ENCODE results near the gene CMSS1. TPM values are rescaled to one million over a fixed set of nuclear protein-coding genes. Genes with fewer than 3 reads are reported as not detected.

CMSS1 gene
- polyA plus RNA-seq, 1 donor from 2014 or later: 31.8 TPM

- Histone ChIP-seq H3K9ac (ENCODE audit: low read length) (no peak overlapping the region), H3K27ac (ENCODE audit: low read length) (no peak overlapping the region), H3K4me3 (ENCODE audit: low read length) (no peak overlapping the region), H4K20me1 (ENCODE audit: insufficient read depth) (no peaks in the 10 kb centered on the region), H3F3A (ENCODE audit: insufficient read depth, low read length, poor library complexity, severe bottlenecking) (no peaks in the 10 kb centered on the region), H3K9me2 (ENCODE audit: insufficient read depth, low read length) (no peaks in the 10 kb centered on the region), H3K79me2 (replicated peaks; ENCODE audit: insufficient read depth, low read length) (no peaks in the 10 kb centered on the region), H3K4me2 (ENCODE audit: low read length) (no peak overlapping the region), H3K36me3 (ENCODE audit: insufficient read depth, low read length) (no peaks in the 10 kb centered on the region), H3K27me3 (ENCODE audit: insufficient read depth, low read depth, low read length) (no peaks in the 10 kb centered on the region), H2AFZ (ENCODE audit: low read depth, low read length) (no peak overlapping the region), H3K9me3 (ENCODE audit: low read length) (no peaks in the 10 kb centered on the region)
- TF ChIP-seq TAF1 (IDR thresholded peaks at IDR 0.05; ENCODE audit: low read depth): no peak
- no peak for TF ChIP-seq MXI1 (conservative IDR thresholded peaks at IDR 0.05; ENCODE audit: poor library complexity, severe bottlenecking)
- no peak for TF ChIP-seq POLR2AphosphoS5 (IDR thresholded peaks at IDR 0.05)
- TF ChIP-seq, protein P1, sequence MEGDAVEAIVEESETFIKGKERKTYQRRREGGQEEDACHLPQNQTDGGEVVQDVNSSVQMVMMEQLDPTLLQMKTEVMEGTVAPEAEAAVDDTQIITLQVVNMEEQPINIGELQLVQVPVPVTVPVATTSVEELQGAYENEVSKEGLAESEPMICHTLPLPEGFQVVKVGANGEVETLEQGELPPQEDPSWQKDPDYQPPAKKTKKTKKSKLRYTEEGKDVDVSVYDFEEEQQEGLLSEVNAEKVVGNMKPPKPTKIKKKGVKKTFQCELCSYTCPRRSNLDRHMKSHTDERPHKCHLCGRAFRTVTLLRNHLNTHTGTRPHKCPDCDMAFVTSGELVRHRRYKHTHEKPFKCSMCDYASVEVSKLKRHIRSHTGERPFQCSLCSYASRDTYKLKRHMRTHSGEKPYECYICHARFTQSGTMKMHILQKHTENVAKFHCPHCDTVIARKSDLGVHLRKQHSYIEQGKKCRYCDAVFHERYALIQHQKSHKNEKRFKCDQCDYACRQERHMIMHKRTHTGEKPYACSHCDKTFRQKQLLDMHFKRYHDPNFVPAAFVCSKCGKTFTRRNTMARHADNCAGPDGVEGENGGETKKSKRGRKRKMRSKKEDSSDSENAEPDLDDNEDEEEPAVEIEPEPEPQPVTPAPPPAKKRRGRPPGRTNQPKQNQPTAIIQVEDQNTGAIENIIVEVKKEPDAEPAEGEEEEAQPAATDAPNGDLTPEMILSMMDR (IDR thresholded peaks at IDR 0.05; ENCODE audit: poor library complexity, severe bottlenecking): no peak
- TF ChIP-seq EZH2 (IDR thresholded peaks at IDR 0.05; ENCODE audit: borderline replicate concordance, insufficient read depth, low read length, poor library complexity, severe bottlenecking): no peak
- no peak for TF ChIP-seq EP300 (conservative IDR thresholded peaks at IDR 0.05; ENCODE audit: poor library complexity, severe bottlenecking)
Measured at GRCh38 chr3:100072326-100073048, 254.8 kb downstream of the CMSS1 start.

DNA sequence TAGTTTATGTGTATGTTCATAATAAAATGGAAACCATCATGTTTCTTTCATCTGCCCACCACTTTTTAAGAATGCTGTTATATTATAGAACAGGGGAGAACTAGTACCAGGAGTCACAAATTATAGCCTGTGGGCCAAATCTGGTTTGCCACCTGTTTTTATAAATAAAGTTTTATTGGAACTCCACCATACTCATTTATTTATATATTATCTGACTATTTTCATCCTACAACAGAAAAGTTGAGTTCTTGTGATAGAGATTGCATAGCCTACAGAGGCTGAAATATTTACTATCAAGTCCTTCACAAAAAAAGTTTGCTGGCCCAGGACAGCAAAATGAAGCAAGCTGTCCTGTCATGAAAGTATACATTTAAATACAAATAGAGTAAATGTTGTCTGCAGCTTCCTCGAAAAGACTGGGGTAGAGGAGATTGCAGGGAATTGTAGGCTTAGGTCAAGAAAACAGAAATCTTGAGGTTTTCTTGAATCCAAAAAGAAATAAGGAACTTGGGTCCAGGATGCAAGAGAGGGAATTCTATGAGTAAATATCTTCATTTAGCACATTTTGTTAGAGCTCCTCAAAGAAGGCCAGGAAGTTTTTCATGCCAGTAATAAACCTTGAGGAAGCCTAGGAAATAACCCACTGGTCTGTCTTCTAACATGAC lies 255.5 kb downstream of the CMSS1 start:
- no peak overlapping the region for H3K4me3 ChIP-seq (ENCODE audit: low read length)
- H2AFZ ChIP-seq (ENCODE audit: low read depth, low read length): no peak overlapping the region
- no peaks in the 10 kb centered on the region for H3K27me3 ChIP-seq (ENCODE audit: insufficient read depth, low read depth, low read length)
- H4K20me1 ChIP-seq (ENCODE audit: insufficient read depth): no peaks in the 10 kb centered on the region
- no peak overlapping the region for H3K9ac ChIP-seq (ENCODE audit: low read length)
- H3K79me2 ChIP-seq (replicated peaks; ENCODE audit: insufficient read depth, low read length): no peaks in the 10 kb centered on the region
- H3F3A ChIP-seq (ENCODE audit: insufficient read depth, low read length, poor library complexity, severe bottlenecking): no peaks in the 10 kb centered on the region
- no peak overlapping the region for H3K27ac ChIP-seq (ENCODE audit: low read length)
- no peak overlapping the region for H3K4me2 ChIP-seq (ENCODE audit: low read length)
- H3K9me3 ChIP-seq (ENCODE audit: low read length): no peaks in the 10 kb centered on the region
- H3K36me3 ChIP-seq (ENCODE audit: insufficient read depth, low read length): no peaks in the 10 kb centered on the region
- TF ChIP-seq POLR2AphosphoS5 (IDR thresholded peaks at IDR 0.05) (no peak), EP300 (conservative IDR thresholded peaks at IDR 0.05; ENCODE audit: poor library complexity, severe bottlenecking) (no peak), MXI1 (conservative IDR thresholded peaks at IDR 0.05; ENCODE audit: poor library complexity, severe bottlenecking) (no peak)
- H3K9me2 ChIP-seq (ENCODE audit: insufficient read depth, low read length): no peaks in the 10 kb centered on the region

- Histone ChIP-seq H2AFZ (ENCODE audit: low read depth, low read length) (no peak overlapping the region), H3K36me3 (ENCODE audit: insufficient read depth, low read length) (no peaks in the 10 kb centered on the region), H3K9ac (ENCODE audit: low read length) (no peak overlapping the region), H3K9me2 (ENCODE audit: insufficient read depth, low read length) (no peaks in the 10 kb centered on the region), H3F3A (ENCODE audit: insufficient read depth, low read length, poor library complexity, severe bottlenecking) (no peaks in the 10 kb centered on the region), H3K4me2 (ENCODE audit: low read length) (no peak overlapping the region), H3K27me3 (ENCODE audit: insufficient read depth, low read depth, low read length) (no peaks in the 10 kb centered on the region), H3K79me2 (replicated peaks; ENCODE audit: insufficient read depth, low read length) (no peaks in the 10 kb centered on the region), H3K9me3 (ENCODE audit: low read length) (no peaks in the 10 kb centered on the region), H4K20me1 (ENCODE audit: insufficient read depth) (no peaks in the 10 kb centered on the region), H3K4me3 (ENCODE audit: low read length) (no peak overlapping the region), H3K27ac (ENCODE audit: low read length) (no peak overlapping the region)
- TF ChIP-seq POLR2AphosphoS5 (IDR thresholded peaks at IDR 0.05) (no peak), SMC3 (conservative IDR thresholded peaks at IDR 0.05; ENCODE audit: poor library complexity) (no peak), EZH2 (IDR thresholded peaks at IDR 0.05; ENCODE audit: borderline replicate concordance, insufficient read depth, low read length, poor library complexity, severe bottlenecking) (no peak), REST (IDR thresholded peaks at IDR 0.05; ENCODE audit: borderline replicate concordance) (no peak), EP300 (conservative IDR thresholded peaks at IDR 0.05; ENCODE audit: poor library complexity, severe bottlenecking) (no peak), TAF1 (IDR thresholded peaks at IDR 0.05; ENCODE audit: low read depth) (no peak), RAD21 (conservative IDR thresholded peaks at IDR 0.05) (no peak), MXI1 (conservative IDR thresholded peaks at IDR 0.05; ENCODE audit: poor library complexity, severe bottlenecking) (no peak)
- TF ChIP-seq, protein P1 (IDR thresholded peaks at IDR 0.05; ENCODE audit: poor library complexity, severe bottlenecking): no peak
Measured at GRCh38 chr3:100073714-100074307, 256.1 kb downstream of the CMSS1 start.
